Measurements from ENCODE around the gene NCF2.

- TF ChIP-seq CTCF (IDR thresholded peaks at IDR 0.05; ENCODE audit: extremely low read depth in 1 of 2, insufficient read depth in 1 of 2, low read depth in 1 of 2, low read length in 2 of 2) (no peak), JUN (IDR thresholded peaks at IDR 0.05; ENCODE audit: borderline replicate concordance, insufficient read depth, insufficient read length, low read depth) (peak; percentile 53), POLR2A (IDR thresholded peaks at IDR 0.05; ENCODE audit: low read depth, low read length) (no peak), POLR2AphosphoS5 (IDR thresholded peaks at IDR 0.05; ENCODE audit: insufficient read depth, low read depth, low read length) (no peak), EZH2 (IDR thresholded peaks at IDR 0.05; ENCODE audit: borderline replicate concordance, low read depth, low read length, severe bottlenecking) (no peak), FOS (IDR thresholded peaks at IDR 0.05; ENCODE audit: borderline replicate concordance, insufficient read depth, low read length) (peak; percentile 65)
Measured at GRCh38 chr1:183515002-183515689, 75.1 kb downstream of the NCF2 start.

All from endothelial cell of umbilical vein (primary cell).